AG09309 (cell line): ENCODE measurements around the gene SIK2.

Experiments used
- DNase-seq: peaks from one replicate; pipeline ENCODE4 v3.0.0-alpha.2; 2010; ENCODE audit warnings: low read depth
- H3K4me3 ChIP-seq: 2 replicates; pipeline ENCODE4 v1.5.1; 2011; ENCODE audit warnings: mild to moderate bottlenecking, low read depth, low read length, moderate library complexity; ENCODE audit not compliant: control insufficient read depth
- TF ChIP-seq, protein P1 (sequence below): IDR thresholded peaks from 2 replicates; pipeline ENCODE4 v1.5.1; 2011; ENCODE audit warnings: mild to moderate bottlenecking, low read depth, low read length, inconsistent platforms; ENCODE audit not compliant: insufficient read depth, control insufficient read depth; ENCODE audit errors: missing control alignments

Gene SIK2

DNA sequence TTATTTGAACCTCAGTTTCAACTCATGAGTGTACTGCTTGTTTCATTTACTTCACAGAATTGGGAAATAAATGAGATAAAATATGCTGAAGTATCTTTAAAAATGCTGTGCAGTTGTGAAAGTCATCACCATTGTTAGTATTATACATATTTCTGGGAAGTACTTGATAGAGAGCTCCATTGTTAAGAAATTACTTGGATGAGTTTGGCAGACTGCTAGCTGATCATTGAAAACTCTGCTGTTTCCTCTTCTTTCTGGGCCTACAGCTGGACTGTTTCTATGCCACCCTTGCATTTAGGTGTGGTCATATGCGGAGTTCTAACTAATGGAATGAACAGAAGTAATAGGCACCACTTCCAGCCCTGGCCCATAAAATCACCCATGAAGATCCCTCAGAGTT is 10.0 kb downstream of the SIK2 start:
- H3K4me3 ChIP-seq, result no peak overlapping the region
- TF ChIP-seq, protein P1, sequence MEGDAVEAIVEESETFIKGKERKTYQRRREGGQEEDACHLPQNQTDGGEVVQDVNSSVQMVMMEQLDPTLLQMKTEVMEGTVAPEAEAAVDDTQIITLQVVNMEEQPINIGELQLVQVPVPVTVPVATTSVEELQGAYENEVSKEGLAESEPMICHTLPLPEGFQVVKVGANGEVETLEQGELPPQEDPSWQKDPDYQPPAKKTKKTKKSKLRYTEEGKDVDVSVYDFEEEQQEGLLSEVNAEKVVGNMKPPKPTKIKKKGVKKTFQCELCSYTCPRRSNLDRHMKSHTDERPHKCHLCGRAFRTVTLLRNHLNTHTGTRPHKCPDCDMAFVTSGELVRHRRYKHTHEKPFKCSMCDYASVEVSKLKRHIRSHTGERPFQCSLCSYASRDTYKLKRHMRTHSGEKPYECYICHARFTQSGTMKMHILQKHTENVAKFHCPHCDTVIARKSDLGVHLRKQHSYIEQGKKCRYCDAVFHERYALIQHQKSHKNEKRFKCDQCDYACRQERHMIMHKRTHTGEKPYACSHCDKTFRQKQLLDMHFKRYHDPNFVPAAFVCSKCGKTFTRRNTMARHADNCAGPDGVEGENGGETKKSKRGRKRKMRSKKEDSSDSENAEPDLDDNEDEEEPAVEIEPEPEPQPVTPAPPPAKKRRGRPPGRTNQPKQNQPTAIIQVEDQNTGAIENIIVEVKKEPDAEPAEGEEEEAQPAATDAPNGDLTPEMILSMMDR, result no peak
- no peak for DNase-seq

DNA sequence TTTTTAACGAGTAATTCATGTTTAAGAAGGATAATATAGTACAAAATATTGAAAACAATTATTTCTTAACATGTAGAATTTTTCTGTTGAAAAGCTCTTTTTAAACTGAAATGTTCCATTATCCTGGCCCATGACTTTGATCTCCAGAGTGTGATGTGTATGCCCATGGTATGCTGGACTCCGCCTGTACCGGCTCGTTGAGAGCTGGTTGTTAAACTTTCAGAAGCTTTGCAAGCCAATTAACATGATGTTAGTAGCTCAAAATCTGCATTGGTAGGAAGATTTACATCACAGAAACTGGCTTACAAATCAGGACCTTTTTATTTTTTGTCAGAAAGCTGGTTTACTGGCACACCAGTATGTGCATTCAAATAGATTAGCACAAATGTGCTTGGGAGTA is 15.0 kb downstream of the SIK2 start:
- TF ChIP-seq, protein P1, result no peak
- H3K4me3 ChIP-seq, result no peak overlapping the region
- no peak for DNase-seq

DNA sequence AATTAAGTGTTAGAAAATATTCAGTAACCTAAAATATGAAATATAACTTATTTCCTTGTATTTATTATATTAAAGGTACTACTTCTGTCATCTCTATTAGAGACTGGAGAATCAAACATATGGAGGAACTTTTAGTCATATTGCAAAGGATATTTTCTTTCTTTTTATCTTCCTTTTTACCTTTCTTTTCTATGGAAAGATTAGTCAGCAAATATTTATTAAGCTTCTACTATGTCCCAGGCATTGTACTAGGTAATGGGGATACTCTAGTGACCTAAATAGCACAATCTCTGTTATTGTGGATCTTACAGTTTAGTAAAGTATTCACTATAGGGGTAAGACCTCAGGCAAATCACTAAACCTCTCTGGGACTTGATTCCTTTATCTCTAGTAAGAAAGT is 18.3 kb downstream of the SIK2 start:
- DNase-seq, result no peak
- TF ChIP-seq, protein P1, result no peak

DNA sequence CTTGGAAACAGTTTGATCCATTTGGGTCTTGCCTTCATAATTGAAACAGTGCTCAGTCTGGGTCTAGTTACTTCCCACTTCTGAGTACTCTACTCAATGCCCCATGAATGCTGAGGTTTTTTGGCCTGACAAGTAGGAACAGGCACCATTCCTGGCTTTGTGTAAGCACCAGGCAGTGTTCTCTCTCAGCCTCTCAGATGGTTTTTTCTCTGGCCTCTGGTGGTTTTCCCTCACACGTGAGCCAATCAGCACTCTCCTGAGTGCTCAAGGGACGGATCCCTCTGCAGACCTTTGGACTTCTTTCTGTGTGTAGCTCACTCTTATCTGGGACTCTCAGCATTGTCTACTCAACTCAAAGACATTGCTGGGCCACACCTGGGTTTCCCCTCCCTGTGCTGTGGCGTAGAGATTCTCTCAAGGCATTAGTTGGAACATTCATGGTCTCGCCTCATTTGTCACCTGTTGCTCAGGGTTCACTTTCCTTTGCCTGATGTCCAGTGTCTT is 21.3 kb downstream of the SIK2 start:
- TF ChIP-seq, protein P1, result no peak
- no peak overlapping the region for H3K4me3 ChIP-seq
- DNase-seq, result no peak

More for the DNA sequence above, 18.3 kb downstream of the SIK2 start:
- H3K4me3 ChIP-seq, result no peak overlapping the region

DNA sequence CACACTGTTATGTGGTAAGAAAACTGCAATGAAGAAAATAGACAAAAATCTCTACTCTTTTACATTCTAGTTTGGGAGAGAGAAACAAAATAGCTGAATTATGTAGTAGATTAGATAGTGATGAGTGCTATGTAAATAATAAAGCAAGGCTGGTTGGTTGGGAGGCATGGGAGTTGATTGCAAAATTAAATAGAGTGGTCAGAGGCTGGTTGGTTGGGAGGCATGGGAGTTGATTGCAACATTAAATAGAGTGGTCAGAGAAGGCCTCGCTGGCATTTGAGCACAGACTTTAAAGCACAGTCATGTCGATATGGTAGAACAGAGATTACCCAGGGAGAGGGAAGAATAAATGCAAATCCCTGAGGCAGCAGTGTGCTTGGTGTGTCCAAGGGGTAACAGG is 22.4 kb downstream of the SIK2 start:
- DNase-seq, result no peak
- no peak overlapping the region for H3K4me3 ChIP-seq
- TF ChIP-seq, protein P1, result no peak

DNA sequence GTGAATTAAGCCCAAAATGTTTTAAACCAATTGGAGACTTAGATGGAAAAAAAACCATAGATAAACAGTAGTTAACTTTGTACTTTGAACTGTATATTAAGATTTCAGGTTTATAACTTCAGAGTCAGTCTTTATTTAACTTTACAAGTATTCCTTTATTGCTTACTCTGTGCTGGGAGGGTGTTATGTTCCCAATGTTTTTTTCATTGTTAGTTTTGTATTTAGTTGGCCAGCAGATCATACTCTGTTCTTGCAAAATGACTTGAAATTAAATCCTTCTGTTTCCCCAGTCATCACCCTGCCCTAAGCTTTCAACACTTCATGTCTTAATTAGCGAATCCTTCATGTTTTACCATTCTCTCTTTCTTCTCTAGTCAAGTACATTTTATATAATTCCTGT is 25.3 kb downstream of the SIK2 start:
- H3K4me3 ChIP-seq, result no peak overlapping the region
- no peak for DNase-seq
- TF ChIP-seq, protein P1, result no peak

DNA sequence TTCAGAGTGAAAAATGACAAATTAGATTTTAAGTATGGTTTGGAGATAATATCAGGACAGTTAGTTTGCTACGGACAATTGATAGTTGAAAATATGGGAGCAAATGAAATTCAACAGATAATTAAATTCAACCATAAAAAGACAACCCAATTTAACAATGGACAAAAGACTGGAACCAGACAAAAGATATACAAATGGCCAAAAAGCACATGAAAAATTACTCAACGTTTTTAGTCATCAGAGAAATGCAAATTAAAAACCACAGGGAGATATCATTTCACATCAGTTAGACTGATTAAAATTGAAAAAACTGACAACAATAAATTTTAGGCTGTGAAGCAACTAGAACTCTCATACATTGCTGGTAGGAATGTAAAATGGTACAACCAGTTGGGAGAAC is 27.2 kb downstream of the SIK2 start:
- TF ChIP-seq, protein P1, result no peak

More for the DNA sequence above, 27.2 kb downstream of the SIK2 start:
- DNase-seq, result no peak
- H3K4me3 ChIP-seq, result no peak overlapping the region
